DND-41 (cell line): ENCODE data around the gene RIC1.
"Not testable (repeated sequence)": the region's sequence is repeated elsewhere in the genome, so short reads cannot be mapped to it uniquely, and the experiment has no call there.

Source experiments
- EZH2 ChIP-seq: IDR thresholded peaks from 3 replicates; pipeline ENCODE4 v1.6.1; 2012; ENCODE audit warnings: borderline replicate concordance, low read depth, mild to moderate bottlenecking, moderate library complexity, low read length, inconsistent platforms; ENCODE audit not compliant: severe bottlenecking
- TF ChIP-seq, protein P1 (sequence below): IDR thresholded peaks from 2 replicates; pipeline ENCODE4 v1.5.1; 2012; ENCODE audit warnings: borderline replicate concordance, low read length, moderate library complexity, mild to moderate bottlenecking; ENCODE audit not compliant: poor library complexity, severe bottlenecking; ENCODE audit errors: extremely low read depth

DNA sequence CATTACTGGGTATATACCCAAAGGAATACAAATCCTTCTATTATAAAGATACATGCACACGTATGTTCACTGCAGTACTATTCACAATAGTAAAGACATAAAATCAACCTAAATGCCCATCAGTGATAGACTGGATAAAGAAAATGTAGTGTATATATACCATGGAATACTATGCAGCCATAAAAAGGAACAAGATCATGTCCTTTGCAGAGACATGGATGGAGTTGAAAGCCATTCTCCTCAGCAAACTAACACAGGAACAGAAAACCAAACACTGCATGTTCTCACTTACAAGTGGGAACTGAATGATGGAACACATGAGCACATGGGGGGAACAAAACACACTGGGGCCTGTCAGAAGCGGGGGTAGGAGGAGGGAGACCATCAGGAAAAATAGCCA lies 47.2 kb upstream of the RIC1 start:
- TF ChIP-seq, protein P1, sequence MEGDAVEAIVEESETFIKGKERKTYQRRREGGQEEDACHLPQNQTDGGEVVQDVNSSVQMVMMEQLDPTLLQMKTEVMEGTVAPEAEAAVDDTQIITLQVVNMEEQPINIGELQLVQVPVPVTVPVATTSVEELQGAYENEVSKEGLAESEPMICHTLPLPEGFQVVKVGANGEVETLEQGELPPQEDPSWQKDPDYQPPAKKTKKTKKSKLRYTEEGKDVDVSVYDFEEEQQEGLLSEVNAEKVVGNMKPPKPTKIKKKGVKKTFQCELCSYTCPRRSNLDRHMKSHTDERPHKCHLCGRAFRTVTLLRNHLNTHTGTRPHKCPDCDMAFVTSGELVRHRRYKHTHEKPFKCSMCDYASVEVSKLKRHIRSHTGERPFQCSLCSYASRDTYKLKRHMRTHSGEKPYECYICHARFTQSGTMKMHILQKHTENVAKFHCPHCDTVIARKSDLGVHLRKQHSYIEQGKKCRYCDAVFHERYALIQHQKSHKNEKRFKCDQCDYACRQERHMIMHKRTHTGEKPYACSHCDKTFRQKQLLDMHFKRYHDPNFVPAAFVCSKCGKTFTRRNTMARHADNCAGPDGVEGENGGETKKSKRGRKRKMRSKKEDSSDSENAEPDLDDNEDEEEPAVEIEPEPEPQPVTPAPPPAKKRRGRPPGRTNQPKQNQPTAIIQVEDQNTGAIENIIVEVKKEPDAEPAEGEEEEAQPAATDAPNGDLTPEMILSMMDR = not testable (repeated sequence)
- not testable (repeated sequence) for TF ChIP-seq EZH2
